GM21786 (cell line): ENCODE results near the gene HSPA6.
A peak's percentile ranks its signal among the peaks of the same experiment; 100 is the strongest.
"Not testable (repeated sequence)": the region's sequence is repeated elsewhere in the genome, so short reads cannot be mapped to it uniquely, and the experiment has no call there.

ENCODE experiments used
- ATAC-seq: cut with Tn5 transposase; IDR thresholded peaks from one replicate; pipeline ENCODE4 v1.9.1; 2021; ENCODE audit not compliant: unreplicated experiment

Gene HSPA6

GRCh38 chr1:161502641-161503393 is 21.5 kb upstream of the HSPA6 start:
- ATAC-seq = no peak

DNA sequence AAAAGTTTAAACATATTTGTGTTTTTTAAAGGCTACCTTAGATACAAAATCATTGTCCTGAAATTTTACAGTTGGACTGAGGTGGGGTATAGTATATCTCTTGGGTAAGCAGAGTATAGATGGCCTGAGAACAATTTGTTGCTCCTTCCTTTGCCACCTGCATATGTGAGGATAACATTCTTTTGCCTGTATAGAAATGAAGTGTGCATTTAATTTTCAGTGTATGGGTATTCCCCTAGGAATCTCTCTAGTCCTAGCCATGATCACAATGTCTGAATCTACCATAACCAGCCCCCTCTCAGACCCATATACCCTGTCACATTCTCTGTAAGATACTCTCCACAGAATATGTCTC is 21.0 kb upstream of the HSPA6 start:
- ATAC-seq = no peak

DNA sequence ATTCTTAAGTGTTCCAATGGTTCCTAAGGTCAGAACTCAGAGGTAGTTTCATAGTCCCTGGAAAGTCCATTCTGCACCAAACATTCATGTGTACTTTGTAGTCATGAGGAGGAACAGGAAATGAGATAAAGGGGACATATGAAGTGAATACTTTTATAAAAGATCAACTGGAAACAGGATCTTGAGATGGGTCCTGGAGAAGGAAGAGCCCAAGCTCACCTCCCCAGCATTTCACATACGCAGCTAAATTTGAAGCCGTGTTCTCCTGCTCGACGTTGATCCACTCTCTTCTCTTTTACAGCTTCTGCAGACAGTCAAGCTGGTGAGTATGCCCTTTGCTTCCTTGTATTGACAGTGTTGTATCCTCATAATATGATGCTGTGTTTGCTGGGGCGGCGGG is 18.7 kb upstream of the HSPA6 start:
- ATAC-seq = no peak

DNA sequence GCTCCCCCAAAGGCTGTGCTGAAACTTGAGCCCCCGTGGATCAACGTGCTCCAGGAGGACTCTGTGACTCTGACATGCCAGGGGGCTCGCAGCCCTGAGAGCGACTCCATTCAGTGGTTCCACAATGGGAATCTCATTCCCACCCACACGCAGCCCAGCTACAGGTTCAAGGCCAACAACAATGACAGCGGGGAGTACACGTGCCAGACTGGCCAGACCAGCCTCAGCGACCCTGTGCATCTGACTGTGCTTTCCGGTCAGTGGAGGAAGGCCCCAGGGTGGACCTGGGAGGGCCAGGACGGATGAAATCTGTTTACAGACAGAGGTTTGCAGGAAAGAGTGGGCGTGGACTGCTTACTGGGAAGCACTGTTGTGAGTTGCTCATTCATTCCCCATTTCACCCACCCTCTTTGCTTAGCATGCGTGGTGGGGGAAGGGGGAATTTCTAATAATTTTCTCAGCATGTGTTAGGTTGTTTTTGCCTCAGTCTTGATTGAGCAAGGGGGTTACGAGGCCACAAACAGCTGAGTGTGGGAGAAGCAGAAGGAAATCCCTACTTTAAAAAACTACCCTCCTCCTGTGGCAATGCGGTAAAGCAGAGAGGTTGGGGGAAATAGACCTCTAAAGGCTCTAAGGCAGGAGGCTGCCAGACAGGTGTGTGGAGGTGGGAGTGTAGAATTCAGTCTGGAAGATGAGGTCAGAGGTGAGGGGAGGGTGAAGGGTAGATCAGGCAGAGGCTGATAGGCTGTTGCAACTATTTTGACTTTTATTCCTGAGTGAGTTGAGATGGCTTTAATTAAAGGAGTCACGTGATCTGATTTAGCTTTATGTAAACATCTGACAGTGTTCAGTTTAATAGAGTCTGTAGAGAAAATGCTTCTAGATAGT is 17.8 kb upstream of the HSPA6 start:
- no peak for ATAC-seq

DNA sequence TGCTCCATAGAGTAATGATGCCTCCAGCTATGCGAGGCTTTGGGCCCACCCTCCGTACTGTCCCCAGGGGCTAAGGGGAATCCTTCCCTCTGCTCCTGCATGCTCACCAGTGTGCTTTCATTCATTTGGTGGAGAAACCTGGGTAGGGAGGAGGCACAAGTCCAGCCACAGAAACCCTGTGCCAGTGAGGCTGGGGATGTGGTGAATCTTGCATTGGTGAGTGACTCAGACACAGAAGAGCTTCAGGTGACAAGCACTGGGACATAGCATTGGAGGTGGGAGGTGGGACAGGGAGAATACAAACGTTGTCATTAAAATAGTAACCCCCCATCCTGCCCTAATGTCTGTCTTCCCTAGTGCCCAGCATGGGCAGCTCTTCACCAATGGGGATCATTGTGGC is 13.9 kb upstream of the HSPA6 start:
- no peak for ATAC-seq

DNA sequence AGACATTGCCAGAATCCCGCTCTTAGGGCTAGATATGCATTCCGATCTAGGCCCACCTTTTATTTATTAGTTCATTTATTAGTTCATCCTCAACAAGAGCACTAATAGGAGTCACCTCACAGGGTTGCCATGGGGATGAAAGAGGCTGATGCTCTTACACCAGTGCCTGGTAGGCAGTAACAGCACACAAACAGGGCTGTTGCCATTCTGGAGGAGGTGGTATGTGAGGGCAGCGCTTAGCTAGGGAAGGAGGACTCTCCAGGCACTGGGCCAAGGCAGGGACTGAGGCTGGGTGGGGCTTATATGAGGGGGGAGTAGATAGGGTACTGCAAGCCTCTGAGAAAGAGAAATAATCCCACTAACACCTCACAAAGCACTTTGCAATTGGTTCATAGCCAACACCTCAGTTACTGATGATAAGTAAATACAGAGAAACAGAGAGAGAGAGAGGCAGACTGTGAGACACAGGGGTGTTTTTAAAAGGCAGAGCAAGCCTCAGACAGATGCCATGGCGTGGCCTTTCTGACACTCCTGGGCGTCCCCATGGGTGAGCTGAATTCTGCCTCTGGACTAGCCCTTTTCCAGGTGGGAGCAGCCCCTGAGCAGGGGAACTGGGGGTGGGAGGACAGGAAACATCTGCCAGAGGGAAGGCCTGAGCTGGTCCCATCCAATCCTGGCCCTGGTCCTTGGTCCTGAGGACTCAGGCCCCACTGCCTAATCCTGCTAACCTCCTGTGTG is 13.2 kb upstream of the HSPA6 start:
- no peak for ATAC-seq

GRCh38 chr1:161511756-161512060 is 12.6 kb upstream of the HSPA6 start:
- ATAC-seq = no peak

DNA sequence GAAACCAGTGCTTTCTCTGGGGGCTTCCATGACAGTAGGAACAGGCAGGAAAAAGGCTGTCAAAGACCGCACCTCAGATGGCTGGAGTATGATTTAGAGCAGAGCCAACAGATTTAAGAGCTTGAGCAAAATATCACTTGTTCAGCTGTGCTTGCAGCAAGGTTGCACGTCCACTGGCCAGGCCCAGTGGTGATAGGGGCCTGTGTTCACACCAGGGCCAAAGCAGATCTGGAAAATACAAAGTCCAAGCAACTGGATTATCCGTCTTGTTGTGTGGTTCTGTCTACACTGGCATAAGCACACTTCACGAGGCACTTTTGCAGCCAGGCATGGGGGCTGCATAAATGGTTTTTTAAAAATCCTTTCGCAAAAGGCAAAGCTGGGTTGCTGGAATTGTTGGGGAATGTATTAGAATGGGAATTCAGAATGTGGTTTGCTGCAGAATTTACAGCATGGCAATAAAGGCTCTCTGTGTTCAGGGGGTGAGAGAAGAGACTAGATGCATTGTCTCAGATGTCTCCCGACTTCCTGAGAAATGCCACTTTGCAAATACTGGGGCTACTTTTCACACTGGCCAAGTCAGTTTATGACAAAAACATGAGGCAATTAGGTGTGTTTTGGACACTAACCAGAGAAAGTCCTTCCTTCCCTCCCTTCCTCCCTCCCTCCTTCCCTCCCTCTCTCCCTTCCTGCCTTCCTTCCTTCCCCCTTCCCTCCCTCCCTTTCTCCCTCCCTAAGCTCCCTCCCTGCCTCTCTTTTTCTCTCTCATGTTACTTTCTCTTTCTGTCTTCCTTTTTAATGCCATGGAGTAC is 11.5 kb upstream of the HSPA6 start:
- ATAC-seq = not testable (repeated sequence)

- not testable (repeated sequence) for ATAC-seq
These were observed 10.9 kb upstream of the HSPA6 start for GRCh38 chr1:161513448-161513780.

DNA sequence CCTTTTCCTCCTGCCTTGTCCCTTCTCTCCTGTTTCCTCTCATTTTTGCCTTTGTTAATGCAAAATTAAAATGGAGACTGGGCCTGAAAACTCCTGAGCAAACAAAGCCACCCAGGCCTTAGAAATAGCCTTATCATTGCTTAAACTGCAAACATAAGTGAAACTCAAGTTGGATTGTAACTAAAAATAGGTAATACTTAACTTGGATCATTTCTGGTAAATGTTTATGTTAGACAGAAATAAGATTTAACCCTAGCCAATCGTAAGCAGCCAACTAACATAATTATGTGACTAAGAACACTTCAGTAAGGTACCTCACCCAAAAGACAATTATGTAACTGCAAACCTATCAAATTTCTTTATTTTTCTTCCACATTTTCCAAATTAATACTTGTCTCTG is 10.4 kb upstream of the HSPA6 start:
- ATAC-seq = not testable (repeated sequence)

- ATAC-seq = not testable (repeated sequence)
These were observed 1.1 kb upstream of the HSPA6 start for GRCh38 chr1:161523041-161523816.

GRCh38 chr1:161524742-161525291 is 477 bp downstream of the HSPA6 start:
- ATAC-seq = peak; percentile 27

DNA sequence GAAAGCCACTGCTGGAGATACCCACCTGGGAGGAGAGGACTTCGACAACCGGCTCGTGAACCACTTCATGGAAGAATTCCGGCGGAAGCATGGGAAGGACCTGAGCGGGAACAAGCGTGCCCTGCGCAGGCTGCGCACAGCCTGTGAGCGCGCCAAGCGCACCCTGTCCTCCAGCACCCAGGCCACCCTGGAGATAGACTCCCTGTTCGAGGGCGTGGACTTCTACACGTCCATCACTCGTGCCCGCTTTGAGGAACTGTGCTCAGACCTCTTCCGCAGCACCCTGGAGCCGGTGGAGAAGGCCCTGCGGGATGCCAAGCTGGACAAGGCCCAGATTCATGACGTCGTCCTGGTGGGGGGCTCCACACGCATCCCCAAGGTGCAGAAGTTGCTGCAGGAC is 981 bp downstream of the HSPA6 start:
- not testable (repeated sequence) for ATAC-seq

DNA sequence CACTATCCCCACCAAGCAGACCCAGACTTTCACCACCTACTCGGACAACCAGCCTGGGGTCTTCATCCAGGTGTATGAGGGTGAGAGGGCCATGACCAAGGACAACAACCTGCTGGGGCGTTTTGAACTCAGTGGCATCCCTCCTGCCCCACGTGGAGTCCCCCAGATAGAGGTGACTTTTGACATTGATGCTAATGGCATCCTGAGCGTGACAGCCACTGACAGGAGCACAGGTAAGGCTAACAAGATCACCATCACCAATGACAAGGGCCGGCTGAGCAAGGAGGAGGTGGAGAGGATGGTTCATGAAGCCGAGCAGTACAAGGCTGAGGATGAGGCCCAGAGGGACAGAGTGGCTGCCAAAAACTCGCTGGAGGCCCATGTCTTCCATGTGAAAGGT is 1.6 kb downstream of the HSPA6 start:
- ATAC-seq = not testable (repeated sequence)

DNA sequence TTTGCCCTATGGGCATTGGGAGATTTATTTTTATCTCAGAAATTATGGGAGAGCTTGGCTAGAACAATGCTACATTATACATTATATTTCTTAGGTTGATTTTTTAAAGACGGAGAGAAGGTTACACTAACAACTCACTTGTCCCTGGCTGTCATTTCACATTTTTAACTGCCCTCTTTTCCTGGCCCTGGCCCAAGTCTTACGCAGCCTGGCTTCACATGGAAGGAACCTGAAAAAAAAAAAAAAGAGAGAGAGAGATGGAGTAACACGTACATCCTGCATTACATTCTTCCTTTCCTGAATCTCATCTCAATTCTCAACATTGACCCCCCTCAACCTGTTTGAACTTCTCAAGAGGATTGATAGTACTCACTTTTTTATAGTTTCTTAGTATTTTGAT is 4.2 kb downstream of the HSPA6 start:
- ATAC-seq = not testable (repeated sequence)

- ATAC-seq = not testable (repeated sequence)
These were observed 5.2 kb downstream of the HSPA6 start for GRCh38 chr1:161529463-161530104.

GRCh38 chr1:161530158-161530557 is 5.8 kb downstream of the HSPA6 start:
- ATAC-seq = peak; percentile 39

- ATAC-seq = peak; percentile 46
These were observed 6.6 kb downstream of the HSPA6 start for GRCh38 chr1:161530671-161531641.
